ENCODE measurements around the gene FAF1. TPM values are rescaled to one million over a fixed set of nuclear protein-coding genes. Genes with fewer than 3 reads are reported as not detected.

Gene FAF1
- total RNA-seq, 4 donors from 2014 or later: 33.8 to 55.8 (median 45.6) TPM

DNA sequence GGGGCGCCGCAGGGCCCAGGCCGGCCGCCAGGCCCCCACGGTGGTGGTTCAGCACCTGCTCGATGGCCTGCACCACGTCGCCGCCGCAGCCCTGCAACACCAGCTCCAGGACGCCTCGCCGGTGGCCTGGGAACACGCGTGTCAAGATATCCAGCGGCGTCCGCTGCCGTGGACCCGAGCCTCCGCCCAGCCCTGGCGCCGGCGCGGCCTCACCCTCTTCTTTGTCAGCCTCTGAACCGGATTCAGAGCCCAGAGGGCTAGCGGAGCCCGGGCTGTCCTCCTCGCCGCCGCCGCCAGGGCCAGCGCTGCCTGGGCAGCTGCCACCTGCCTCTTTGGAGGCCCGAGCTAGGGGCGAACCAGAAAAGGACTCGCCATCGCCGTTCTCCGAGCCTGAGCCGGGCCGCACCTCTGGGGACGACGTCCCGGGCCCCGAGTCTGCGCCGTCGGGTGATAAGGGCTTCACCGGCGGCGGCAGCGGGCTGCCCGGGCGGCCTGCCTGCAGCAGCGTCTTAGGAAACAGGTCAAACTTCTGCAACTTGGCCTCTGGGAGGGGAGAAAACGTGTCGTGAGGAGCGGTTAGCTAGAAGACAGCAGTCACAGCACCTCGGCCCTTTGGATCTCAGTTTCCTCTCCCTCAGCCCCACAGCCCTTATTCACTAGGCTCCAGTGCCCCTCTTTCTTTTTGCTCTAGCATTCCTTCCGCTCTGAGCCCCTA is 540.7 kb downstream of the FAF1 start:
- intact Hi-C loops (cut with DNase I; ENCODE audit: low total_unique reads): no loop called here
- H3K4me3 ChIP-seq (ENCODE audit: low read depth, poor library complexity, severe bottlenecking): no peak overlapping the region

DNA sequence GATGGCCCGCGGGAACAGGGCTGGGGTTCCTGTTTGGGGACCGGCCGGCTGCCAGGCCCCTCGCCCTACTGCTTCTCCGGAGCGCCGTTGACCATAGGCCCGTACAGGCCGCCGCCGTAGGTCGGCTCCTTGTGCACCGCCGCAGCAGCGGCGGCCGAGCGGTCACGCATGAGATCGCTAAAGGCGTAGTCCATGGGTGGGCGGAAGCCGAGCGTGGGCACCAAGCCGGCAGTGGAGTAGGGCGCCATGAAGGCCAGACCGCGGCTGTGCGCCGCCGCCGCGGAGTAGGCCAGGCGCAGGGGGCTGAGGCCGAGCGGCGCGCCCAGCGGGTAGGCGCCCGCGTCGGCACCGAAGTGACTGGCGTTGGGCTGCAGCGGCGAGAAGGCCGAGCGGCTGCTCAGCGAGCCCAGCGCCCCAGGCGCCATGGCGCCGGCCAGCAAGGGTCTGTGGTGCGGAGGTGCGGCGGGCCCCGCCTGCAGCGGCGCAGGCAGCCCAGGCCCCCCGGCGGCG is 541.4 kb downstream of the FAF1 start:
- WGBS, 2 donors: 2 to 4% methylated on average over 5 to 37 of the region's 64 CpGs
- TF ChIP-seq, protein P1, sequence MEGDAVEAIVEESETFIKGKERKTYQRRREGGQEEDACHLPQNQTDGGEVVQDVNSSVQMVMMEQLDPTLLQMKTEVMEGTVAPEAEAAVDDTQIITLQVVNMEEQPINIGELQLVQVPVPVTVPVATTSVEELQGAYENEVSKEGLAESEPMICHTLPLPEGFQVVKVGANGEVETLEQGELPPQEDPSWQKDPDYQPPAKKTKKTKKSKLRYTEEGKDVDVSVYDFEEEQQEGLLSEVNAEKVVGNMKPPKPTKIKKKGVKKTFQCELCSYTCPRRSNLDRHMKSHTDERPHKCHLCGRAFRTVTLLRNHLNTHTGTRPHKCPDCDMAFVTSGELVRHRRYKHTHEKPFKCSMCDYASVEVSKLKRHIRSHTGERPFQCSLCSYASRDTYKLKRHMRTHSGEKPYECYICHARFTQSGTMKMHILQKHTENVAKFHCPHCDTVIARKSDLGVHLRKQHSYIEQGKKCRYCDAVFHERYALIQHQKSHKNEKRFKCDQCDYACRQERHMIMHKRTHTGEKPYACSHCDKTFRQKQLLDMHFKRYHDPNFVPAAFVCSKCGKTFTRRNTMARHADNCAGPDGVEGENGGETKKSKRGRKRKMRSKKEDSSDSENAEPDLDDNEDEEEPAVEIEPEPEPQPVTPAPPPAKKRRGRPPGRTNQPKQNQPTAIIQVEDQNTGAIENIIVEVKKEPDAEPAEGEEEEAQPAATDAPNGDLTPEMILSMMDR (IDR thresholded peaks at IDR 0.05): no peak
- no peak for TF ChIP-seq POLR2A (IDR thresholded peaks at IDR 0.05)
- intact Hi-C loops (cut with DNase I; ENCODE audit: low total_unique reads): no loop called here
- H3K4me3 ChIP-seq (ENCODE audit: low read depth, poor library complexity, severe bottlenecking): no peak overlapping the region
- no peak for DNase-seq (ENCODE audit: low spot score in 2 of 2)

More for the DNA sequence above, 540.7 kb downstream of the FAF1 start:
- WGBS, 2 donors: 2 to 47% methylated on average over 1 to 55 of the region's 60 CpGs
- DNase-seq (ENCODE audit: low spot score in 2 of 2): no peak
- TF ChIP-seq, protein P1 (IDR thresholded peaks at IDR 0.05): no peak
- no peak for TF ChIP-seq POLR2A (IDR thresholded peaks at IDR 0.05)

DNA sequence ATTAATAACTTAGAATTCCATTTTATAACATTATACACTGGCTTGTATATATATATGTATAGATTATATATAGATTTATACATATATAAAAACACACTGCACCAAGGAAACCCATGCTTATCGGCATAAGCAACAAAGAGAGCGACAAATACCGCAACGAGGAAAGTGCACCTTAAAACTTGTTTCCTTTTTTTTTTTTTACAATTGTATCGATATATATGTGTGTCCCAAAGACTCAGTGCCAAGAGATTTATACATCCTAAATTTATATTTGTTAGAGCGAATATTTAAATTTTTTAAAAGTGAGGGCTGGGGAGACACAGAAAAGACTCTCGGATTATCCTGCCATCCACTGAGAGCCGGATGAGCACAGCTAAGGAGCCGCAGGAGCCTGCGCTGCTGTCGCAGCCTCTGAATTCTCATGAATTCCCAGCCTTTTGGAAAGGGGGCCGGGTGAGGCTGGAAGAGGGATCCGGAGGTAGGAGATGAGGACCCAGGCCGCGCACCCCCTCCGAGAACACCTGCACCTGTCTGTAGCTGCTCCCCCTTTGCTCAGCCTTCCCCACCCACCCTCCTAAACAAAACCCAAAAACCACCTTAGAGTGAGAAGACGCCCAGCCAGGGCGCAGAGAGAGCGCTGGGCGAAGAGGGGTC is 542.0 kb downstream of the FAF1 start:
- intact Hi-C loops (cut with DNase I; ENCODE audit: low total_unique reads): no loop called here
- TF ChIP-seq, protein P1 (IDR thresholded peaks at IDR 0.05): no peak
- TF ChIP-seq POLR2A (IDR thresholded peaks at IDR 0.05): no peak
- WGBS, 2 donors: 17% methylated on average over 19 of the region's 20 CpGs
- H3K4me3 ChIP-seq (ENCODE audit: low read depth, poor library complexity, severe bottlenecking): no peak overlapping the region
- DNase-seq (ENCODE audit: low spot score in 2 of 2): no peak

DNA sequence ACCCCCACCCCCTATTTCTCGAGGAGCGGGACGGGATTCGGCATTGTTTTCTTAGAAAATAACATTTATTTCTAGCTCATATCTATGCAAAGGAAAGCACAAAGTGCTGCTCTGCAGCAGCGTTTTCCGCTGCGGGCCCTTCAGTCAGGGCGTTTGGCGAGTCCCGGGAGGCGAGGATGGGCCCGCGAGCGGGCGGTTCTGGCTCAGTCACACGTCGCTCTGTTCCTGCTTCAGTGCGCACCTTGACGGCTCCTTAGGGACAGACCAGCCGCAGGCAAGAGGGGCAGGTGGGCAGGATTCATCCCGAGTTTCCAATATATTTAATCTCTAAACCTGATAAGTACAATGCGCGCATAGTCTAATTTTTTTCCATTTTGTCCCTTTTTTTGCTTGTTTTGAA is 542.6 kb downstream of the FAF1 start:
- no peak for DNase-seq (ENCODE audit: low spot score in 2 of 2)
- intact Hi-C loops (cut with DNase I; ENCODE audit: low total_unique reads): no loop called here
- 13% methylated on average over 16 to 23 of the region's 23 CpGs for WGBS, 2 donors
- TF ChIP-seq, protein P1 (IDR thresholded peaks at IDR 0.05): no peak
- TF ChIP-seq POLR2A (IDR thresholded peaks at IDR 0.05): no peak
- H3K4me3 ChIP-seq (ENCODE audit: low read depth, poor library complexity, severe bottlenecking): no peak overlapping the region

DNA sequence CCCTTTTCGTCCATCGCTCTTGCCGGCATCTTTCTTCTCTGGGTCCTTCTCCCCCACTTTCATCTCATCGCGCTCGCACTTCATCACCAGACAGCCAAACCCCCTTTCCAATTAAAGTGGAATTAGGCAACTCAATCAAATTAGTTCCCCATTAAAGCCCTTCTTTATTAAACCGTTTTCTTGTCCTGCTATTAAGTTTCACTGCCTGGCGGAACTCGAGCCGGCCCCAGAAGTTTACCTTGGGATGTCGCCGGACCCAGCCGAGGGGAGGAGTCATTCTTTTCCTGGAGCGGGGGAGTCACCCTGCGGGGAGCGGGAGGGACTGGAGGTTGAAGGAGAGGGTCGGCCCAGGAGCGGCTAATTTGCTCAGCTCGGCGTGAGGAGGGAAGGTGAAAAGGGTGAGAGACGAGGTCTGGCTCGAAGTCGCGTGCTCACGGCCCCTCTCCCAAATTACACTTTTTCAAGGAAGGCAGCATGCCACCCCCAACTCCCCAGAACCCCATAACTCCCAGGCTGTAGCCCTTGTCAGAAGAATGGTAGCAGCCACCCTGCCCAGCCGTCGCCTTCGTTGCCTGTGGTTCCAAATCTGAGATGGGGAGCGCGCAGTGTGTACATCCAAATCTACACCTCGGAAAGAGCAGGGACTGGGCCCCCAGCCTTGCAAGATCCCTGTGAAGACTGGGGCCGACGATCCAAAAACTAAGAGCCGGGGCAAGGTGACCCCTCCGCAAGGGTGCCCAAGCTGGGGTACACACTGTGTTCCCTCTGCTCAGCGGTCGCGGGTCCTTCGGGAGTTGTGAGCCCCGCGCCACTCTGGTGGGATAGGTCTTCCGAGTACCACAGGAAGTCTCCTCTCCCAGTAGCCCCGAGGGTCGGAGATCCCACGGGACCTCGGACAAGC is 543.3 kb downstream of the FAF1 start:
- intact Hi-C loops (cut with DNase I; ENCODE audit: low total_unique reads): no loop called here
- no peak for DNase-seq (ENCODE audit: low spot score in 2 of 2)
- no peak overlapping the region for H3K4me3 ChIP-seq (ENCODE audit: low read depth, poor library complexity, severe bottlenecking)
- TF ChIP-seq POLR2A (IDR thresholded peaks at IDR 0.05): no peak
- TF ChIP-seq, protein P1 (IDR thresholded peaks at IDR 0.05): no peak
- 3 to 4% methylated on average over 35 to 46 of the region's 46 CpGs for WGBS, 2 donors

Data from lower leg skin (tissue), 4 donors.